GM12878 (cell line): ENCODE data around the gene SDCCAG8. TPM values are rescaled to one million over a fixed set of nuclear protein-coding genes. Genes with fewer than 3 reads are reported as not detected.

Source experiments
- ATAC-seq: fragments of 200-7000 bp; cut with Tn5 transposase; 3 replicates; pipeline ENCODE4 v1.9.1; 2020; ENCODE audit warnings: mild to moderate bottlenecking, moderate library complexity
- BruUV-seq: library from RNA; stranded (reverse); fragments of 400-500 nt; replicated peaks from 2 replicates; lab custom pipeline; 2021; lab: Mats Ljungman, UMichigan
- CTCF ChIA-PET: fragments of 300-600 bp; sonication (Branson Sonifier 250); formaldehyde crosslinking; extraction: SDS; loops from one replicate; lab custom pipeline; 2021; ENCODE audit warnings: inconsistent platforms; lab: Yijun Ruan, JAX
- POLR2A ChIA-PET: fragments of 350-600 bp; formaldehyde crosslinking; extraction: SDS; loops from one replicate; lab custom pipeline; 2021; ENCODE audit warnings: inconsistent platforms; lab: Charles Lee
- RAD21 ChIA-PET: fragments of 300-600 bp; sonication (Branson Sonifier 250); formaldehyde crosslinking; loops from one replicate; lab custom pipeline; 2023; ENCODE audit warnings: antibody characterized with exemption; ENCODE audit not compliant: unreplicated experiment; lab: Charles Lee
- SMC1A ChIA-PET: fragments of 300-600 bp; sonication (Branson Sonifier 250); formaldehyde crosslinking; loops from one replicate; lab custom pipeline; 2023; ENCODE audit not compliant: unreplicated experiment, uncharacterized antibody; lab: Charles Lee
- DNase-seq: peaks from one replicate; pipeline ENCODE4 v3.0.0-alpha.2; 2011; ENCODE audit warnings: low read depth, low spot score
- FAIRE-seq: peaks from 3 replicates; lab custom pipeline; 2011; peaks lifted over from hg19 to GRCh38; lab: Jason Lieb, UNC
- H2AFZ ChIP-seq: 2 replicates; pipeline ENCODE4 v1.6.0; 2011; ENCODE audit warnings: low read depth, low read length, control low read depth; ENCODE audit not compliant: control insufficient read depth
- H3K27ac ChIP-seq: 2 replicates; pipeline ENCODE4 v1.5.1; 2011; ENCODE audit warnings: control low read depth; ENCODE audit not compliant: control insufficient read depth, insufficient read depth
- H3K27me3 ChIP-seq, 2 experiments: replicated peaks in 1 of 2; 2 replicates each; pipeline versions ENCODE4 v1.6.0 to v1.6.1; 2011; ENCODE audit warnings: low read length in 1 of 2; ENCODE audit not compliant: control insufficient read depth in 2 of 2, insufficient read depth in 2 of 2
- H3K36me3 ChIP-seq, 2 experiments: 2 replicates each; pipeline ENCODE4 v1.5.1; 2011; ENCODE audit warnings: low read length in 1 of 2; ENCODE audit not compliant: control insufficient read depth in 2 of 2, insufficient read depth in 2 of 2
- H3K4me1 ChIP-seq: 2 replicates; pipeline ENCODE4 v1.6.1; 2011; ENCODE audit warnings: mild to moderate bottlenecking, low read length, moderate library complexity, mixed read lengths; ENCODE audit not compliant: control insufficient read depth, insufficient read depth
- H3K4me2 ChIP-seq: 2 replicates; pipeline ENCODE4 v1.6.0; 2011; ENCODE audit warnings: control low read depth; ENCODE audit not compliant: control insufficient read depth, insufficient read depth
- H3K4me3 ChIP-seq: fragments of 200-600 bp; sonication (generic); 2 replicates; pipeline ENCODE4 v1.5.1; 2016
- H3K79me2 ChIP-seq: 2 replicates; pipeline ENCODE4 v1.6.0; 2011; ENCODE audit warnings: low read length; ENCODE audit not compliant: control insufficient read depth, insufficient read depth
- H3K9ac ChIP-seq: 2 replicates; pipeline ENCODE4 v1.8.0; 2011; ENCODE audit warnings: low read length, control low read depth, mixed read lengths; ENCODE audit not compliant: control insufficient read depth, insufficient read depth
- H3K9me3 ChIP-seq: replicated peaks from 3 replicates; pipeline ENCODE4 v1.5.1; 2011; ENCODE audit warnings: mild to moderate bottlenecking, low read length; ENCODE audit not compliant: control insufficient read depth, insufficient read depth
- H4K20me1 ChIP-seq: 2 replicates; pipeline ENCODE4 v1.6.0; 2011; ENCODE audit not compliant: control insufficient read depth, insufficient read depth
- CHD4 ChIP-seq: fragments of 200-600 bp; sonication (generic); IDR thresholded peaks from 2 replicates; pipeline ENCODE4 v1.6.1; 2016; ENCODE audit warnings: mild to moderate bottlenecking
- ETV6 ChIP-seq, 2 experiments: fragments of 450-650 bp in 1 of 2; IDR thresholded peaks in 1 of 2; conservative IDR thresholded peaks in 1 of 2; 2 replicates each; pipeline ENCODE4 v1.6.1; 2014; ENCODE audit warnings: antibody characterized with exemption in 1 of 2, borderline replicate concordance in 1 of 2, low read depth in 1 of 2, mild to moderate bottlenecking in 1 of 2, moderate library complexity in 1 of 2
- GABPA ChIP-seq: IDR thresholded peaks from 2 replicates; pipeline ENCODE4 v1.6.1; 2014; ENCODE audit warnings: antibody characterized with exemption, low read depth, mild to moderate bottlenecking, inconsistent platforms
- RAD21 ChIP-seq: IDR thresholded peaks from 2 replicates; pipeline ENCODE4 v1.6.1; 2011; ENCODE audit warnings: mild to moderate bottlenecking, low read depth, low read length, moderate library complexity; ENCODE audit not compliant: insufficient read depth
- TARDBP ChIP-seq: IDR thresholded peaks from 2 replicates; pipeline ENCODE4 v1.6.1; 2016; ENCODE audit warnings: borderline replicate concordance
- YY1 ChIP-seq: IDR thresholded peaks from 2 replicates; pipeline ENCODE4 v1.6.1; 2011; ENCODE audit warnings: low read depth, mild to moderate bottlenecking, low read length
- ZNF592 ChIP-seq: fragments of 450-650 bp; IDR thresholded peaks from 2 replicates; pipeline ENCODE4 v1.6.1; 2017; ENCODE audit warnings: mild to moderate bottlenecking, moderate library complexity
- WGBS: methylation state at CpG from one replicate; pipeline ENCODE4 v1.1.6; 2016; ENCODE audit warnings: low lambda C conversion rate; ENCODE audit not compliant: insufficient replicate concordance, insufficient coverage; ENCODE audit errors: missing lambda C conversion rate; 5-methylcytosine and 5-hydroxymethylcytosine counted together
- in situ Hi-C: fragments of 300-500 bp; cut with MboI; formaldehyde crosslinking; loops from 9 replicates; pipeline ENCODE4 v1.14.3; 2018; ENCODE audit warnings: mixed read lengths
- intact Hi-C: fragments of 100-400 bp; cut with micrococcal nuclease; formaldehyde crosslinking; loops from one replicate; pipeline ENCODE4 v1.14.2; 2022; ENCODE audit not compliant: unreplicated experiment
- polyA plus RNA-seq, 11 experiments: library from polyadenylated mRNA; depleted of rRNA in 4 of 11; unstranded in 6 of 11; stranded (reverse) in 5 of 11; fragments of >200 nt; fragmentation: Nextera tagmentation in 4 of 11; fragmentation: Illumina TruSeq in 1 of 11; extraction: Ambion mirVana in 4 of 11; extraction: Trizol in 1 of 11; gene quantifications; 1 replicate in 1 of 11; 2 replicates in 10 of 11; pipeline versions ENCODE4 v1.2.1 to v1.2.3, GENCODE V29; 2011 to 2016; ENCODE audit warnings: inconsistent platforms in 2 of 11, missing spikeins in 2 of 11, low read depth in 1 of 11
- total RNA-seq, 4 experiments: library from RNA; depleted of rRNA in 3 of 4; stranded (reverse); fragments of >200 nt in 3 of 4; fragmentation: Illumina TruSeq in 1 of 4; extraction: Trizol in 1 of 4; gene quantifications; 2 replicates each; pipeline versions ENCODE4 v1.2.1 to v1.2.3, GENCODE V29; 2013 to 2021
- TF ChIP-seq, protein P1 (sequence below): IDR thresholded peaks from 2 replicates; pipeline ENCODE4 v1.6.1; 2011; ENCODE audit warnings: borderline replicate concordance, low read depth, mild to moderate bottlenecking, moderate library complexity, mixed read lengths, low read length; ENCODE audit not compliant: insufficient read depth; ENCODE audit errors: extremely low read length

The SDCCAG8 gene
- total and polyA plus RNA-seq, 10 of the 15 experiments (the other 5 are each of a cell fraction or from before 2014, with no cell fraction given) = 15.0 to 25.6 (median 20.6) TPM

DNA sequence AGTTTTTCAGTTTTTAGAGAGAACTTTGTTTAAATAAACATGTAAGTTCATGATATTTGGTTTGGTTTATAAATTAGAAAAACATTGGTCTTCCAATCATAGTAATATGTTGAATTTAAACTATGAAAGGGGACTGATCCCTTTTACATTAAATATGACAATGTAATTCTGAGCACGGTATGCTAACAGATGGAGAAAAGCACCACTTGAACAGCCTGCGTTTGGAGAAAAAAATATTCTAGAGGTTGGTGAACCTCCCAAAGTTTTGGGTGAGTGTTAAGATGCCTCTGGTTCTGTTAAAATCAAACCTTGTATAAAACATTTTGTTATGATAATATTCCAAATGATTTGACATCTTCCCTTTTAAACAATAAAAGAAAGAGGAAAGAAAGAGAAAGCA is 123.9 kb downstream of the SDCCAG8 start:
- 98% methylated on average over 2 of the region's 2 CpGs for WGBS
- no peak overlapping the region for H3K4me3 ChIP-seq
- no peak overlapping the region for H3K27ac ChIP-seq
- no peak for ATAC-seq
- no peak for DNase-seq
- no peaks in the 10 kb centered on the region for H3K4me1 ChIP-seq
- no peaks in the 10 kb centered on the region for H4K20me1 ChIP-seq
- H3K9me3 ChIP-seq = no peaks in the 10 kb centered on the region
- SMC1A ChIA-PET = no interaction called here
- no peak for TF ChIP-seq CHD4
- TF ChIP-seq, protein P1, sequence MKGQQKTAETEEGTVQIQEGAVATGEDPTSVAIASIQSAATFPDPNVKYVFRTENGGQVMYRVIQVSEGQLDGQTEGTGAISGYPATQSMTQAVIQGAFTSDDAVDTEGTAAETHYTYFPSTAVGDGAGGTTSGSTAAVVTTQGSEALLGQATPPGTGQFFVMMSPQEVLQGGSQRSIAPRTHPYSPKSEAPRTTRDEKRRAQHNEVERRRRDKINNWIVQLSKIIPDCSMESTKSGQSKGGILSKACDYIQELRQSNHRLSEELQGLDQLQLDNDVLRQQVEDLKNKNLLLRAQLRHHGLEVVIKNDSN = no peak
- TF ChIP-seq TARDBP = no peak
- no peak for TF ChIP-seq YY1
- no peak for TF ChIP-seq ETV6 (conservative IDR thresholded peaks at IDR 0.05 in 1 of 2, IDR thresholded peaks at IDR 0.05 in 1 of 2; ENCODE audit: borderline replicate concordance in 1 of 2, low read depth in 1 of 2)
- TF ChIP-seq ZNF592 = no peak
- TF ChIP-seq GABPA = no peak
- no peak for TF ChIP-seq RAD21
- RAD21 ChIA-PET = no interaction called here
- H3K4me2 ChIP-seq = no peak overlapping the region
- CTCF ChIA-PET = no interaction called here
- H3K9ac ChIP-seq = no peak overlapping the region
- POLR2A ChIA-PET = no interaction called here
- in situ Hi-C loops = no loop called here
- H2AFZ ChIP-seq = no peak overlapping the region
- FAIRE-seq = no peak
- no peaks in the 10 kb centered on the region for H3K27me3 ChIP-seq
- no TSS peak for BruUV-seq
- H3K36me3 ChIP-seq = no peaks in the 10 kb centered on the region
- no peaks in the 10 kb centered on the region for H3K79me2 ChIP-seq
- intact Hi-C loops = no loop called here
